NB4 (cell line): Measurements from ENCODE around the gene CCBE1.
"Not testable (repeated sequence)": the region's sequence is repeated elsewhere in the genome, so short reads cannot be mapped to it uniquely, and the experiment has no call there.

Source experiments
- DNase-seq: peaks from one replicate; pipeline ENCODE4 v3.0.0; 2010; ENCODE audit warnings: low read depth
- H3K4me3 ChIP-seq: one replicate; pipeline ENCODE4 v1.5.1; 2011; ENCODE audit warnings: mild to moderate bottlenecking, low read depth, low read length, moderate library complexity
- CTCF ChIP-seq: IDR thresholded peaks from one replicate; pipeline ENCODE4 v1.5.1; 2012; ENCODE audit warnings: low read depth, low read length
- MAX ChIP-seq: IDR thresholded peaks from 2 replicates; pipeline ENCODE4 v1.6.1; 2011; ENCODE audit warnings: low read depth, low read length
- MYC ChIP-seq: IDR thresholded peaks from 2 replicates; pipeline ENCODE4 v1.6.1; 2011; ENCODE audit warnings: low read depth, low read length
- POLR2A ChIP-seq: IDR thresholded peaks from 2 replicates; pipeline ENCODE4 v1.6.1; 2011; ENCODE audit warnings: mild to moderate bottlenecking; ENCODE audit not compliant: insufficient read length; ENCODE audit errors: extremely low read depth

Gene CCBE1

GRCh38 chr18:59656373-59656887, 40.8 kb downstream of the CCBE1 start:
- DNase-seq = no peak
- H3K4me3 ChIP-seq = no peak overlapping the region
- TF ChIP-seq MYC (no peak), MAX (no peak), POLR2A (no peak), CTCF (no peak)

- no peak for DNase-seq
- TF ChIP-seq MAX = no peak
- TF ChIP-seq CTCF = no peak
- TF ChIP-seq MYC = no peak
- TF ChIP-seq POLR2A = no peak
- no peak overlapping the region for H3K4me3 ChIP-seq
These were observed 41.5 kb downstream of the CCBE1 start for GRCh38 chr18:59655676-59656075.

- H3K4me3 ChIP-seq = no peak overlapping the region
- no peak for TF ChIP-seq MYC
- TF ChIP-seq CTCF = no peak
- TF ChIP-seq MAX = no peak
- no peak for TF ChIP-seq POLR2A
- DNase-seq = no peak
These were observed 46.2 kb downstream of the CCBE1 start for GRCh38 chr18:59651071-59651470.

- no peak for DNase-seq
- H3K4me3 ChIP-seq = no peak overlapping the region
- TF ChIP-seq POLR2A (no peak), MYC (no peak), CTCF (no peak), MAX (no peak)
These were observed 46.9 kb downstream of the CCBE1 start for GRCh38 chr18:59650266-59650820.

GRCh38 chr18:59649591-59649990, 47.6 kb downstream of the CCBE1 start:
- TF ChIP-seq MAX = no peak
- no peak for TF ChIP-seq MYC
- TF ChIP-seq POLR2A = no peak
- no peak for TF ChIP-seq CTCF
- H3K4me3 ChIP-seq = no peak overlapping the region
- no peak for DNase-seq

GRCh38 chr18:59648469-59648868, 48.8 kb downstream of the CCBE1 start:
- not testable (repeated sequence) for DNase-seq, H3K4me3 ChIP-seq
